Heart right ventricle (tissue), 16 donors: ENCODE measurements around the gene IP6K2. TPM values are rescaled to one million over a fixed set of nuclear protein-coding genes. Genes with fewer than 3 reads are reported as not detected.

Experiments
- ATAC-seq, 8 donors: fragments of 200-7000 bp; cut with Tn5 transposase; one replicate each; pipeline ENCODE4 v1.9.1; 2020; ENCODE audit warnings: mild to moderate bottlenecking in 8 of 8, moderate library complexity in 8 of 8, moderate number of reproducible peaks in 1 of 8
- DNase-seq, 2 donors: peaks; one replicate each; pipeline ENCODE4 v3.0.0-alpha.2; 2020
- H3K27ac ChIP-seq, 10 donors: fragments of 200-600 bp; sonication (generic) in 2 of 10; one replicate each; pipeline versions ENCODE4 v1.5.0 to v1.8.0; 2020 to 2022; ENCODE audit warnings: mild to moderate bottlenecking in 3 of 10
- H3K27me3 ChIP-seq, 7 donors: fragments of 200-600 bp; one replicate each; pipeline ENCODE4 v1.8.0; 2021 to 2022; ENCODE audit warnings: mild to moderate bottlenecking in 2 of 7
- H3K36me3 ChIP-seq, 9 donors: fragments of 200-600 bp; sonication (generic) in 1 of 9; one replicate each; pipeline versions ENCODE4 v1.5.0 to v1.8.0; 2020 to 2022; ENCODE audit warnings: mild to moderate bottlenecking in 2 of 9
- H3K4me1 ChIP-seq, 9 donors: fragments of 200-600 bp; sonication (generic) in 1 of 9; one replicate each; pipeline versions ENCODE4 v1.5.0 to v1.8.0; 2020 to 2022; ENCODE audit warnings: mild to moderate bottlenecking in 4 of 9
- H3K4me3 ChIP-seq, 10 donors: fragments of 200-600 bp; sonication (generic) in 2 of 10; one replicate each; pipeline versions ENCODE4 v1.5.0 to v1.8.0; 2020 to 2022; ENCODE audit warnings: mild to moderate bottlenecking in 7 of 10, moderate library complexity in 2 of 10
- H3K9me3 ChIP-seq, 11 donors: fragments of 200-600 bp in 10 of 11; sonication (generic) in 2 of 11; one replicate each; pipeline versions ENCODE4 v1.5.0 to v1.8.0; 2013 to 2022; ENCODE audit warnings: mild to moderate bottlenecking in 2 of 11, control low read depth in 1 of 11, moderate library complexity in 1 of 11
- CTCF ChIP-seq, 9 donors: fragments of 200-600 bp; sonication (generic) in 2 of 9; IDR thresholded peaks; one replicate each; pipeline versions ENCODE4 v1.5.0 to v1.8.0; 2021 to 2022; ENCODE audit warnings: antibody characterized with exemption in 9 of 9, mild to moderate bottlenecking in 5 of 9, moderate library complexity in 1 of 9
- WGBS, 2 donors: extraction: QIAGEN DNeasy Blood & Tissue Kit; methylation state at CpG; one replicate each; pipeline ENCODE4 v1.1.7; 2013; ENCODE audit warnings: inconsistent platforms in 1 of 2; 5-methylcytosine and 5-hydroxymethylcytosine counted together
- intact Hi-C, 10 donors: fragments of 100-400 bp; cut with DNase I; formaldehyde crosslinking; loops; one replicate each; pipeline versions ENCODE4 v1.11.1 to v1.14.2; 2022
- polyA plus RNA-seq, 2 donors: library from polyadenylated mRNA; stranded (reverse); fragments of 200-250 nt; gene quantifications; one replicate each; pipeline ENCODE4 v1.2.3, GENCODE V29; 2013
- total RNA-seq, 10 donors: library from RNA; stranded (reverse); fragmentation: NEBNext Ultra II Directional in 3 of 10; extraction: Animal tissue kit (Norgen Biotek cat#: 25700) in 3 of 10; gene quantifications; one replicate each; pipeline versions ENCODE4 v1.2.1 to v1.2.4, GENCODE V29; 2021 to 2023
- donor health status: Arrhythmogenic right ventricular cardiomyopathy.
- donor health status: ischemic (EF 13 %, LVEDD 7.1; RV severe dilation, severe dysfunction).
- donor health status: healthy with polysubstance abuse.
- donor health status: DM: no; HTN: yes; CAD: no.
- donor health status: DM: no; HTN: no; CAD: no.
- donor health status: ischemic (EF 25% LVEDD 6.9; RV normal size, moderate dysfunction).
- donor health status: ischemic (EF 25% LVEDD 5.7; RV mildly dilated, moderate dysfunction).
- donor health status: healthy.
- donor health status: DM: yes; HTN: yes; CAD: no.
- donor health status: Ischemic cardiomyopathy.
- donor health status: ischemic (EF 35%, LVEDD 5.7; RV mildly dilated, moderate dysfunction).
- donor health status: nonischemic (EF 11% LVEDD 7.7; RV severe dilation, severe dysfunction).
- donor health status: DM: yes; HTN: yes; CAD: no.
- donor health status: PGD.
- donor health status: ischemic (EF 29% LVEDD 5.4; RV normal size, mild dysfunction).
- donor health status: nonischemic (EF 23%, LVEDD 6.1; RV moderate dilation, normal function).

The IP6K2 gene
- total and polyA plus RNA-seq, 12 donors = 16.7 to 81.7 (median 20.1) TPM

- WGBS, 2 donors = 1 to 3% methylated on average over 23 to 46 of the region's 46 CpGs
- peaks cover 0 to 9% (median 0%) of the 10 kb centered on the region in 9 donors for H3K36me3 ChIP-seq
- peaks cover 4 to 33% (median 23%) of the 10 kb centered on the region in 9 donors for H3K4me1 ChIP-seq
- H3K27me3 ChIP-seq = peaks cover 0 to 45% (median 14%) of the 10 kb centered on the region in 7 donors
- no peak for ATAC-seq
- intact Hi-C loops = no loop called here
- no peak for DNase-seq
- H3K27ac ChIP-seq = no peak overlapping the region
- no peaks in the 10 kb centered on the region for H3K9me3 ChIP-seq
- no peak for TF ChIP-seq CTCF (IDR thresholded peaks at IDR 0.05)
- H3K4me3 ChIP-seq = peak overlapping the region in 5 of 10 donors; percentile 43 to 68 (median 64)
Observed at GRCh38 chr3:48662145-48662752, 54.8 kb downstream of the IP6K2 start.

GRCh38 chr3:48661501-48662144, 55.4 kb downstream of the IP6K2 start:
- TF ChIP-seq CTCF (IDR thresholded peaks at IDR 0.05) = no peak
- peak in 4 of 8 donors; percentile 11 to 43 (median 32) for ATAC-seq
- intact Hi-C loops = no loop called here
- H3K9me3 ChIP-seq = no peaks in the 10 kb centered on the region
- peaks cover 0 to 2% (median 0%) of the 10 kb centered on the region in 9 donors for H3K36me3 ChIP-seq
- 1 to 3% methylated on average over 60 to 67 of the region's 67 CpGs for WGBS, 2 donors
- H3K27ac ChIP-seq = no peak overlapping the region
- H3K4me3 ChIP-seq = peak overlapping the region in 9 of 10 donors; percentile 11 to 51 (median 43)
- peak; percentile 46 to 72 for DNase-seq
- peaks cover 4 to 39% (median 23%) of the 10 kb centered on the region in 9 donors for H3K4me1 ChIP-seq
- peaks cover 0 to 45% (median 14%) of the 10 kb centered on the region in 7 donors for H3K27me3 ChIP-seq

- no peaks in the 10 kb centered on the region for H3K9me3 ChIP-seq
- no peak for DNase-seq
- WGBS, 2 donors = 54 to 61% methylated on average over 61 of the region's 61 CpGs
- intact Hi-C loops = no loop called here
- H3K27ac ChIP-seq = no peak overlapping the region
- peaks cover 0 to 45% (median 14%) of the 10 kb centered on the region in 7 donors for H3K27me3 ChIP-seq
- H3K4me1 ChIP-seq = peaks cover 4 to 45% (median 23%) of the 10 kb centered on the region in 9 donors
- no peak for TF ChIP-seq CTCF (IDR thresholded peaks at IDR 0.05)
- no peak for ATAC-seq
- H3K4me3 ChIP-seq = peak overlapping the region in 9 of 10 donors; percentile 11 to 51 (median 43)
- no peaks in the 10 kb centered on the region for H3K36me3 ChIP-seq
Observed at GRCh38 chr3:48660800-48661400, 56.1 kb downstream of the IP6K2 start.

GRCh38 chr3:48656841-48657281, 60.2 kb downstream of the IP6K2 start:
- peaks cover 0 to 19% (median 5%) of the 10 kb centered on the region in 7 donors for H3K27me3 ChIP-seq
- peak overlapping the region in 9 of 10 donors; percentile 36 to 74 (median 65) for H3K27ac ChIP-seq
- DNase-seq (no peak), ATAC-seq (peak in 1 of 8 donors; percentile 5)
- H3K4me1 ChIP-seq = peaks cover 4 to 29% (median 14%) of the 10 kb centered on the region in 9 donors
- no peak for TF ChIP-seq CTCF (IDR thresholded peaks at IDR 0.05)
- 42% methylated on average over 44 to 45 of the region's 45 CpGs for WGBS, 2 donors
- intact Hi-C loops = no loop called here
- H3K36me3 ChIP-seq = no peaks in the 10 kb centered on the region
- no peaks in the 10 kb centered on the region for H3K9me3 ChIP-seq
- peak overlapping the region; percentile 43 to 76 (median 64) for H3K4me3 ChIP-seq
